Fibroblast of upper back skin (primary cell): ENCODE measurements around the gene KDM5B.

ENCODE experiments used
- DNase-seq: peaks from one replicate; pipeline ENCODE4 v3.0.0-alpha.2; 2013

The KDM5B gene

GRCh38 chr1:202684716-202685115 is 123.5 kb downstream of the KDM5B start:
- no peak for DNase-seq

GRCh38 chr1:202683029-202683428 is 125.2 kb downstream of the KDM5B start:
- no peak for DNase-seq

GRCh38 chr1:202682477-202682876 is 125.7 kb downstream of the KDM5B start:
- DNase-seq = no peak

GRCh38 chr1:202681736-202682420 is 126.3 kb downstream of the KDM5B start:
- no peak for DNase-seq

- DNase-seq = no peak
Measured at GRCh38 chr1:202680586-202681352, 127.5 kb downstream of the KDM5B start.

- DNase-seq = no peak
Measured at GRCh38 chr1:202679406-202680177, 128.6 kb downstream of the KDM5B start.

- DNase-seq = no peak
Measured at GRCh38 chr1:202677433-202677832, 130.8 kb downstream of the KDM5B start.
